ENCODE results near the gene PAMR1. TPM values are rescaled to one million over a fixed set of nuclear protein-coding genes. Genes with fewer than 3 reads are reported as not detected.

PAMR1 gene
- total RNA-seq, 4 donors from 2014 or later: 12.7 to 20.8 (median 17.8) TPM

DNA sequence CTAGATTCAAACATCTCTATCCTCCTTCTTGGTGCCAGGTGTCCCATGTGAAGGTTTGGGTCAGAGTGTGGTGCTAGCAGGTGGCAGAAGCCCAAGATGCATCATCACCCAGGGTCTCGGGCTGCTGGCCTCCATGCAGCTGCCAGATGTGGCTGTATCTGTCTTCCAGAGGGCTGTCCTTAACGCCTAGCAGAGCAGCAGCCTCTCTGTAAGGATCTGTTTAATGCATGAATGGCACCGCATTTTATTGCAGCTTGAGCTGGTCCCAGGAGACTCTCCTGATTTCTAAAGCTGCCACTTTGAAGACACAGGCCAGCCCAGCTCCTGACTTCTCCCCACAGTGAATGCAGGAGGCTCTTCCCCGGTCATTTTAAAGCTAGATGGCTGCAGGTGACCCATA, 132.3 kb downstream of the PAMR1 start:
- no peak overlapping the region for H3K4me3 ChIP-seq (ENCODE audit: low read depth, poor library complexity, severe bottlenecking)
- 57 to 61% methylated on average over 4 of the region's 4 CpGs for WGBS, 2 donors
- intact Hi-C loops (cut with DNase I; ENCODE audit: low total_unique reads): loop anchor here (5.0 to 10.0 kb wide), 2 partner anchors 396 to 458 kb away; no protein-coding TSS in a partner anchor
- TF ChIP-seq POLR2A (IDR thresholded peaks at IDR 0.05): no peak
- TF ChIP-seq, protein P1, sequence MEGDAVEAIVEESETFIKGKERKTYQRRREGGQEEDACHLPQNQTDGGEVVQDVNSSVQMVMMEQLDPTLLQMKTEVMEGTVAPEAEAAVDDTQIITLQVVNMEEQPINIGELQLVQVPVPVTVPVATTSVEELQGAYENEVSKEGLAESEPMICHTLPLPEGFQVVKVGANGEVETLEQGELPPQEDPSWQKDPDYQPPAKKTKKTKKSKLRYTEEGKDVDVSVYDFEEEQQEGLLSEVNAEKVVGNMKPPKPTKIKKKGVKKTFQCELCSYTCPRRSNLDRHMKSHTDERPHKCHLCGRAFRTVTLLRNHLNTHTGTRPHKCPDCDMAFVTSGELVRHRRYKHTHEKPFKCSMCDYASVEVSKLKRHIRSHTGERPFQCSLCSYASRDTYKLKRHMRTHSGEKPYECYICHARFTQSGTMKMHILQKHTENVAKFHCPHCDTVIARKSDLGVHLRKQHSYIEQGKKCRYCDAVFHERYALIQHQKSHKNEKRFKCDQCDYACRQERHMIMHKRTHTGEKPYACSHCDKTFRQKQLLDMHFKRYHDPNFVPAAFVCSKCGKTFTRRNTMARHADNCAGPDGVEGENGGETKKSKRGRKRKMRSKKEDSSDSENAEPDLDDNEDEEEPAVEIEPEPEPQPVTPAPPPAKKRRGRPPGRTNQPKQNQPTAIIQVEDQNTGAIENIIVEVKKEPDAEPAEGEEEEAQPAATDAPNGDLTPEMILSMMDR (IDR thresholded peaks at IDR 0.05): no peak
- DNase-seq (ENCODE audit: low spot score in 2 of 2): no peak

DNA sequence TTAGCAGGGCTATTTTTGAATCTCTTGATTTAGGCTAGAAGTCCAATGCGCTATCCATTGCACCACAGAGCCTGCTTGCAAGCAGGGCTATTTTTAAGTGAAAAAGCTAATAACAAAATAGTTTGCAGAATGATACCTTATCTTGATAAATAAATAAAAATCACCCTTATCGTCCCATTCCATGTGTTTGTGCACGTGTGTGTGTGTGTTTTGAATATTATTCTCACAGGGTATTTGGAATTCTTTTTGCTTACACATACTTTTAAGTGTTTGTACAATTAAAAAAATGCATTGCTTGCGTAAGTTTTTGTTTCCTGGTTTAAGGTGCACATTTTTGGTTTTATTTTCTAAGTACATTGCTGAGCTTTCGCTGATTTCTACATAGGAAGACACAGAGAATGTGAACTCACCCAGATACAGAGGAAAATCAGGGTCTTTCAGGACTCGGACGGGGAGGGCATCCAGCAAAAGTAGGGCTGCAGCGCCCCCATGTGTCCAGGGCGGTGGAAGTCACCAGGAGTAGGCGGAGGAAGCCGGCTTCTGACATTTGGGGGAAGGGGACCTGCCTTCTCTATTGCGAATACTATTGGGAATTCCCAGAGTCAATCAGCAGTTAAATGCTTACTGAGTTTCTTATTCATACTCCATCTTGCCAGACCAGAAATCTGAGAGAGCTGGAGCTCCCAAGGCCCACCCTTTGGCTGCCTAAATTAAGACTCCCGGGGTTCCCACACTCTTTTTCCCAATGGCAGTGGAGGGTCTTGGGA, 133.3 kb downstream of the PAMR1 start:
- H3K4me3 ChIP-seq (ENCODE audit: low read depth, poor library complexity, severe bottlenecking): no peak overlapping the region

DNA sequence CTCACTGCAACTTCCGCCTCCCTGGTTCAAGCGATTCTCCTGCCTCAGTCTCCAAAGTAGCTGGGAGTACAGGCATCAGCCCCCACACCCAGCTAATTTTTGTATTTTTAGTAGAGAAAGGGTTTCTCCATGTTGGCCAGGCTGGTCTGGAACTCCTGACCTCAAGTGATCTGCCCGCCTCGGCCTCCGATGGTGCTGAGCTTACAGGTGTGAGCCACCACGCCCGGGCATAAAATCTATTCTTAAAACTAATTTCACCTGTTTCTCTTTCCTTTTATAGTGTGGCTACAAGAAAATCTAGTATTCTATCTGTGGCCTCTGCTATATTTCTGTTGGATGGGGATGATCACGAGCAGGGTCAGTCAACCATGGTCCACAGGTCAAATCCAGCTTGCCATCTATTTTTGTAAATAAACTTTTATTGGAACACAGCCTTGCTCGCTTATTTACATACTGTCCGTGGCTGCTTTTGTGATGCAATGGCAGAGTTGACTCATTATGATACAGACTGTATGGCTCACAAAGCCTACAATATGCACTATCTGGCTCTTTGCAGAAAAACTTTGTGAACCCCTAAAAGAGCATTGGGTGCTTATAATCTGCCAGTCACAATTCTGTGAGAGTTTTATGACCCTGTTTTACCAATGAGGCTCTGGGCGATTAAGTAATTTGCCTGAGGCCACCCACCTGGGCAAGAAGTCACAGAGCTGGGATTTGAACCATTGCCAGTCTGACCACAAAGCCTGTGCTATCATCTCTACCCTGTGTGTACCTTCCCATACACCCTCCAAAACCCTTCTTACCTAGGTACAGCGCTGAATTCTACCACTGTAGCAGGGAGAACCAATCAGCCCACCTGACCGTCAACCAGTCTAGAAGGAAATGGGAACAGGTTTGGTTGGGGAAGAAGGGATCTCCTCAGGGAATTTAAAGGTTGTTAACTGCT, 134.4 kb downstream of the PAMR1 start:
- TF ChIP-seq POLR2A (IDR thresholded peaks at IDR 0.05): no peak
- TF ChIP-seq, protein P1 (IDR thresholded peaks at IDR 0.05): no peak
- 75 to 80% methylated on average over 13 of the region's 13 CpGs for WGBS, 2 donors
- no peak for DNase-seq (ENCODE audit: low spot score in 2 of 2)
- intact Hi-C loops (cut with DNase I; ENCODE audit: low total_unique reads): loop anchor here (5.0 to 10.0 kb wide), 2 partner anchors 394 to 456 kb away; no protein-coding TSS in a partner anchor
- H3K4me3 ChIP-seq (ENCODE audit: low read depth, poor library complexity, severe bottlenecking): no peak overlapping the region

More for the DNA sequence above, 133.3 kb downstream of the PAMR1 start:
- WGBS, 2 donors: 20 to 22% methylated on average over 13 of the region's 13 CpGs
- TF ChIP-seq POLR2A (IDR thresholded peaks at IDR 0.05): no peak
- TF ChIP-seq, protein P1 (IDR thresholded peaks at IDR 0.05): peak in 1 of 3 donors; percentile 77
- intact Hi-C loops (cut with DNase I; ENCODE audit: low total_unique reads): loop anchor here (5.0 to 10.0 kb wide), 2 partner anchors 395 to 457 kb away; no protein-coding TSS in a partner anchor
- DNase-seq (ENCODE audit: low spot score in 2 of 2): peak; percentile 63 to 96

DNA sequence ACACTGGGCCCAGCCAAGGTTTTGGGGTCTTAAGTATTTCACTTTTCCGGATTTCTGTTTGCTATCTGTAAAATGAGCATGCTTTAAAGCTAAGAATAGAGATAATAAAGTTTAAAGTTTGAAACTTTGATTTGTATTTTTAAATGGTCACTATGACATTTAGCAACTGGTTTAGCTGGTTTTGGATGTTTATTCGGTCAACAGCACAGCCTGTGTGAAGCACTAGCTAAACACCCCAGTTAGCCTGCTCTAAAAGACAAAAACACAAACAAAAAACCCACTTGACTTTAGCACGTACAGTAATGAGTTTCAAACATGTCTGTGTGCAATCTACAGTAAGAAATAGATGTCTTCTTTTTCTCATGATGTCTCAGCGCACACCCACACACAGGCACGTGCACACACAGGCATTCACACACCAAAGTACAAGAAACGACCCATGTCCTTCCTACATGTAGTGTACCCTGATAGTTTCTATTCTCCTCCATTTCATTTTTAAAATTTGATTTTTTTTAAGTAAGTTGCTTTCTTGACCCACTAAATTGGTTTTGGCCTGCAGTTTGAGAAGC, 135.4 kb downstream of the PAMR1 start:
- no peak for TF ChIP-seq POLR2A (IDR thresholded peaks at IDR 0.05)
- TF ChIP-seq, protein P1 (IDR thresholded peaks at IDR 0.05): no peak
- 56 to 57% methylated on average over 6 of the region's 6 CpGs for WGBS, 2 donors
- intact Hi-C loops (cut with DNase I; ENCODE audit: low total_unique reads): loop anchor here (5.0 to 10.0 kb wide), 2 partner anchors 393 to 455 kb away; no protein-coding TSS in a partner anchor
- no peak overlapping the region for H3K4me3 ChIP-seq (ENCODE audit: low read depth, poor library complexity, severe bottlenecking)
- no peak for DNase-seq (ENCODE audit: low spot score in 2 of 2)

DNA sequence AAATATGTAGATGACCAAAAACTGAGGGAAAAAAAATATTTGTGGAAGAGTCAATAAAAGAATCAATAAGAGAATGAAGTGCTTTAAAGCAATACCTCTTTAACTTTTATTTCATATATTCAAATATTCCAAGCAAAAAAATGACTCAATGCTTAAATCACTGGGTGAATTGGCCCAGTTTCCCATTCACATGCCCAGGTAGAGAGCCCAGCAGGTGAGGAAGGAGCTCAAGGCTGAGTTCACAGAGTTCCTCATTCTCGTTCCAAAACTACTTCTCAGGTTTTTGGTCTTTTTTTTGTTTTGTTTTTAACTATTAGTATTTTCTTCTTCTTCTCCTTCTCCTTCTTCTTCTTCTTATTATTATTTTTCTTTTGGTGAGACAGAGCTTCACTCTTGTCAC, 136.3 kb downstream of the PAMR1 start:
- 52 to 63% methylated on average over 1 of the region's 1 CpG for WGBS, 2 donors
- no peak overlapping the region for H3K4me3 ChIP-seq (ENCODE audit: low read depth, poor library complexity, severe bottlenecking)
- TF ChIP-seq, protein P1 (IDR thresholded peaks at IDR 0.05): no peak
- TF ChIP-seq POLR2A (IDR thresholded peaks at IDR 0.05): no peak
- DNase-seq (ENCODE audit: low spot score in 2 of 2): no peak
- intact Hi-C loops (cut with DNase I; ENCODE audit: low total_unique reads): no loop called here

Measured in lower leg skin (tissue), 4 donors.